ENCODE measurements around the gene RHEBL1.

The RHEBL1 gene

DNA sequence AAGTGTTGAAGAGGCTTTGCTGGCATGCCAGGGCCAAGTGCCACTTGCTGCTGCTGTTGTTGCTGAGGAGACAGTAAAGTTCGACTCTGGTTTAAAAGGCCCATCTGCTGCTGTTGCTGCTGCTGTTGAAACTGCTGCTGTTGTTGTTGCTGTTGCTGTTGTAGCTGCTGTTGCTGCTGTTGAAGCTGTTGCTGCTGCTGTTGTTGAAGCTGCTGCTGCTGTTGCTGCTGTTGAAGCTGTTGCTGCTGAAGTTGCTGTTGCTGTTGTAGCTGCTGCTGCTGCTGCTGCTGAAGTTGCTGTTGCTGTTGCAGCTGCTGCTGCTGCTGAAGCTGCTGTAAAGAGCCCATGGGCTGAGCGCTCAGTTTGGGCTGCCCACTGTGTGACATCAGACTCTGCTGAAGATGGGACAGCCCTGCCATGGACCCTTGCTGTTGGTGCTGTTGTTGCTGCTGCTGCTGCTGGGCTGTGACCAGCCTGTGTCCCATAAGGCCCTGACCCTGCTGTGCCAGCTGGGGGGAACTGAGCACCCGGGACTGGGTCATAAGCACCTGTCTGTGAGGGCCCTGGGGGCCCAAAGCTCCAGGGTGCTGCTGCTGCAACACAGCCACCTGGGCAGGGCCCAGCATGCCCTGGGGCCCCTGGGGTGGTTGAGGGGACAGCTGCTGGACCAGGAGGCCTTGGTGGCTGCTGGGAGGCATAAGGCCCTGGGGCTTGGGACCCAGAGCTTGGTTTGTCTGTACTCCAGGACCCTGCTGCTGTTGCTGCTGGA lies 36.9 kb downstream of the RHEBL1 start:
- Histone ChIP-seq H2AFZ (ENCODE audit: low read length) (no peak overlapping the region), H2BK5ac (ENCODE audit: low read length) (no peak overlapping the region), H4K91ac (ENCODE audit: low read depth, low read length, poor library complexity) (no peak overlapping the region), H2BK12ac (ENCODE audit: low read length) (no peak overlapping the region), H3K4me3 (ENCODE audit: low read length in 2 of 2) (no peak overlapping the region), H3K4me2 (ENCODE audit: insufficient read depth, low read length, poor library complexity, severe bottlenecking) (no peak overlapping the region), H3K18ac (ENCODE audit: low read length) (no peak overlapping the region), H3K27me3 (ENCODE audit: control insufficient read depth in 3 of 3, insufficient read depth in 3 of 3, low read depth in 1 of 3, low read length in 3 of 3) (no peaks in the 10 kb centered on the region), H3K4me1 (ENCODE audit: control insufficient read depth in 2 of 2, insufficient read depth in 1 of 2, low read depth in 1 of 2, low read length in 2 of 2) (no peaks in the 10 kb centered on the region), H3K4ac (ENCODE audit: low read length) (no peak overlapping the region), H3K14ac (ENCODE audit: low read length) (no peak overlapping the region), H3K27ac (replicated peaks; ENCODE audit: low read length) (no peak overlapping the region), H4K8ac (ENCODE audit: low read depth, low read length) (no peak overlapping the region), H3K23ac (ENCODE audit: low read depth, low read length, poor library complexity) (no peak overlapping the region), H3K9ac (ENCODE audit: low read depth, low read length, poor library complexity) (no peak overlapping the region), H2BK120ac (ENCODE audit: low read depth, low read length) (no peak overlapping the region), H3K9me3 (replicated peaks in 1 of 2; ENCODE audit: control insufficient read depth in 2 of 2, insufficient read depth in 1 of 2, low read depth in 1 of 2, low read length in 2 of 2) (no peaks in the 10 kb centered on the region), H2BK15ac (ENCODE audit: low read length) (no peak overlapping the region), H3K36me3 (replicated peaks in 1 of 2; ENCODE audit: control insufficient read depth in 2 of 2, insufficient read depth in 2 of 2, low read length in 2 of 2) (peaks cover 76 to 98% of the 10 kb centered on the region in 2 donors), H2AK5ac (ENCODE audit: low read depth, low read length) (no peak overlapping the region), H3K79me1 (ENCODE audit: low read depth, low read length) (peaks cover 16% of the 10 kb centered on the region)
- no CpG with 5 or more reads among the region's 3 CpGs for WGBS, 2 donors (ENCODE audit: extremely low coverage in 2 of 2, insufficient read length in 2 of 2, insufficient replicate concordance in 1 of 2)
- no peak for DNase-seq (ENCODE audit: low spot score)

DNA sequence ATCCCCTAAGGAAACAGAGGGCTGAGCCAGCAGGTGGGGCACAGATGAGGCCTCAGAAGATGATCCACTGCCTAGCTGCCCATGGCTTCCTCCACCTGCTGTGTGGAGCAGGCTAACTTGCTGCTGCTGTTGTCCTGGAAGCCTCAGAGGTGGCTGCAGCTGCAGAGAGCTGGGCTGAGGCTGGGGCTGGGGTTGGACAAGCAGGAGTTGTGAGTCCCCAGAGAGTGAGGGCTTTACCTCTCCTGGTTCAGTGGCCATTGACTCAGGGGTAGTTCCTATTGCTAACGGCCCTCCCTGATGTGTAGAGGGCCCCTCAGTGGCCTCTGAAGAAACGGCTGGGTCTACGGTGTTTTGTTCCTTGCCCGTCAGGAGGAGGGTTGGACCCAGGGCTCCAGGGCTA lies 37.5 kb downstream of the RHEBL1 start:
- Histone ChIP-seq H2AFZ (ENCODE audit: low read length) (no peak overlapping the region), H3K4me2 (ENCODE audit: insufficient read depth, low read length, poor library complexity, severe bottlenecking) (no peak overlapping the region), H3K27me3 (ENCODE audit: control insufficient read depth in 3 of 3, insufficient read depth in 3 of 3, low read depth in 1 of 3, low read length in 3 of 3) (no peaks in the 10 kb centered on the region), H3K9ac (ENCODE audit: low read depth, low read length, poor library complexity) (no peak overlapping the region), H2BK15ac (ENCODE audit: low read length) (no peak overlapping the region), H3K4me3 (ENCODE audit: low read length in 2 of 2) (no peak overlapping the region), H3K27ac (replicated peaks; ENCODE audit: low read length) (no peak overlapping the region), H2BK5ac (ENCODE audit: low read length) (no peak overlapping the region), H4K91ac (ENCODE audit: low read depth, low read length, poor library complexity) (no peak overlapping the region), H2AK5ac (ENCODE audit: low read depth, low read length) (no peak overlapping the region), H4K8ac (ENCODE audit: low read depth, low read length) (no peak overlapping the region), H3K23ac (ENCODE audit: low read depth, low read length, poor library complexity) (no peak overlapping the region), H3K4me1 (ENCODE audit: control insufficient read depth in 2 of 2, insufficient read depth in 1 of 2, low read depth in 1 of 2, low read length in 2 of 2) (no peaks in the 10 kb centered on the region), H3K79me1 (ENCODE audit: low read depth, low read length) (peaks cover 11% of the 10 kb centered on the region), H3K9me3 (replicated peaks in 1 of 2; ENCODE audit: control insufficient read depth in 2 of 2, insufficient read depth in 1 of 2, low read depth in 1 of 2, low read length in 2 of 2) (no peaks in the 10 kb centered on the region), H3K14ac (ENCODE audit: low read length) (no peak overlapping the region), H2BK120ac (ENCODE audit: low read depth, low read length) (no peak overlapping the region), H3K4ac (ENCODE audit: low read length) (no peak overlapping the region), H2BK12ac (ENCODE audit: low read length) (no peak overlapping the region), H3K36me3 (replicated peaks in 1 of 2; ENCODE audit: control insufficient read depth in 2 of 2, insufficient read depth in 2 of 2, low read length in 2 of 2) (peaks cover 74 to 98% of the 10 kb centered on the region in 2 donors), H3K18ac (ENCODE audit: low read length) (no peak overlapping the region)
- no peak for DNase-seq (ENCODE audit: low spot score)
- WGBS, 2 donors (ENCODE audit: extremely low coverage in 2 of 2, insufficient read length in 2 of 2, insufficient replicate concordance in 1 of 2), result no CpG with 5 or more reads among the region's 4 CpGs

DNA sequence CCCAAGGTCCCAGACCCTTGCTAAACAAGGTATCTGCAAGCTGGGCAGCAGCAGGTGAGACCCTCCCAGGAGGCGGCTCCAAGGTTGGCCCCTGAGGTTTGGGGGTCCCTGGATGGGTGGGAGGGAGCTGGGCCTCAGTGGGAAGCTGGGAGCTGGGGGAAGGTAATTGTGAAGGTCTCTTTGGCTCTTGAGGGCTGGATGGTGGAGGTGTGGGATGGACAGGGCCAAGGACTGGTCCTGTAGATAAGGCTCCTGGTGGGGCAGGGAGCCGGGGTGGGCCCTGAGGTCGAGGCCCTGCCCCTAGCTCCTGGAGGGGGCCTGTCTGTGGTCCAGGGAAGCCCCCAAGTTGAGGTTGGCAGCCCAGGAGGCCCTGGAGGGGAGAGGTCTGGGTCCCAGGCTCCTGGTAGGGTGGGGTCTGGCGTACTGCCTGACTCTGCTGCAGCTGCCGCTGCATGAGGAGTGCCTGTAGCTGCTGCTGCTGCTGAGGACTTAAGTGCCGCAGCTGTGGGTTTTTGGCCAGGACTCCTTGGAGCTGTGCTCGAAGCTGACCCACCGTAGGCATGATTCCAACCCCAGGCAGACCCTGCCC lies 38.1 kb downstream of the RHEBL1 start:
- H2BK12ac ChIP-seq (ENCODE audit: low read length), result no peak overlapping the region
- no peak overlapping the region for H3K9ac ChIP-seq (ENCODE audit: low read depth, low read length, poor library complexity)
- no peak overlapping the region for H2AFZ ChIP-seq (ENCODE audit: low read length)
- H2BK120ac ChIP-seq (ENCODE audit: low read depth, low read length), result no peak overlapping the region
- H3K14ac ChIP-seq (ENCODE audit: low read length), result peak overlapping the region; percentile 5
- no peak for DNase-seq (ENCODE audit: low spot score)
- H2BK5ac ChIP-seq (ENCODE audit: low read length), result no peak overlapping the region
- no peaks in the 10 kb centered on the region for H3K4me1 ChIP-seq (ENCODE audit: control insufficient read depth in 2 of 2, insufficient read depth in 1 of 2, low read depth in 1 of 2, low read length in 2 of 2)
- H3K23ac ChIP-seq (ENCODE audit: low read depth, low read length, poor library complexity), result no peak overlapping the region
- H3K9me3 ChIP-seq (replicated peaks in 1 of 2; ENCODE audit: control insufficient read depth in 2 of 2, insufficient read depth in 1 of 2, low read depth in 1 of 2, low read length in 2 of 2), result no peaks in the 10 kb centered on the region
- no peak overlapping the region for H3K4ac ChIP-seq (ENCODE audit: low read length)
- no peak overlapping the region for H3K18ac ChIP-seq (ENCODE audit: low read length)
- H4K91ac ChIP-seq (ENCODE audit: low read depth, low read length, poor library complexity), result no peak overlapping the region
- peaks cover 7% of the 10 kb centered on the region for H3K79me1 ChIP-seq (ENCODE audit: low read depth, low read length)
- peaks cover 70 to 98% of the 10 kb centered on the region in 2 donors for H3K36me3 ChIP-seq (replicated peaks in 1 of 2; ENCODE audit: control insufficient read depth in 2 of 2, insufficient read depth in 2 of 2, low read length in 2 of 2)
- H3K4me2 ChIP-seq (ENCODE audit: insufficient read depth, low read length, poor library complexity, severe bottlenecking), result no peak overlapping the region
- H3K27me3 ChIP-seq (ENCODE audit: control insufficient read depth in 3 of 3, insufficient read depth in 3 of 3, low read depth in 1 of 3, low read length in 3 of 3), result no peaks in the 10 kb centered on the region
- H4K8ac ChIP-seq (ENCODE audit: low read depth, low read length), result no peak overlapping the region
- WGBS, 2 donors (ENCODE audit: extremely low coverage in 2 of 2, insufficient read length in 2 of 2, insufficient replicate concordance in 1 of 2), result no CpG with 5 or more reads among the region's 8 CpGs
- no peak overlapping the region for H2AK5ac ChIP-seq (ENCODE audit: low read depth, low read length)
- H3K27ac ChIP-seq (replicated peaks; ENCODE audit: low read length), result no peak overlapping the region
- H3K4me3 ChIP-seq (ENCODE audit: low read length in 2 of 2), result no peak overlapping the region
- H2BK15ac ChIP-seq (ENCODE audit: low read length), result no peak overlapping the region

GRCh38 chr12:49030714-49031572 lies 38.8 kb downstream of the RHEBL1 start:
- Histone ChIP-seq H3K14ac (ENCODE audit: low read length) (peak overlapping the region; percentile 5), H2BK15ac (ENCODE audit: low read length) (no peak overlapping the region), H4K8ac (ENCODE audit: low read depth, low read length) (no peak overlapping the region), H3K27ac (replicated peaks; ENCODE audit: low read length) (no peak overlapping the region), H2BK12ac (ENCODE audit: low read length) (no peak overlapping the region), H3K27me3 (ENCODE audit: control insufficient read depth in 3 of 3, insufficient read depth in 3 of 3, low read depth in 1 of 3, low read length in 3 of 3) (no peaks in the 10 kb centered on the region), H3K9me3 (replicated peaks in 1 of 2; ENCODE audit: control insufficient read depth in 2 of 2, insufficient read depth in 1 of 2, low read depth in 1 of 2, low read length in 2 of 2) (no peaks in the 10 kb centered on the region), H2BK120ac (ENCODE audit: low read depth, low read length) (no peak overlapping the region), H3K36me3 (replicated peaks in 1 of 2; ENCODE audit: control insufficient read depth in 2 of 2, insufficient read depth in 2 of 2, low read length in 2 of 2) (peaks cover 77 to 99% of the 10 kb centered on the region in 2 donors), H3K23ac (ENCODE audit: low read depth, low read length, poor library complexity) (no peak overlapping the region), H3K4me1 (ENCODE audit: control insufficient read depth in 2 of 2, insufficient read depth in 1 of 2, low read depth in 1 of 2, low read length in 2 of 2) (no peaks in the 10 kb centered on the region), H4K91ac (ENCODE audit: low read depth, low read length, poor library complexity) (no peak overlapping the region), H3K18ac (ENCODE audit: low read length) (no peak overlapping the region), H3K4me2 (ENCODE audit: insufficient read depth, low read length, poor library complexity, severe bottlenecking) (no peak overlapping the region), H2AFZ (ENCODE audit: low read length) (no peak overlapping the region), H2AK5ac (ENCODE audit: low read depth, low read length) (no peak overlapping the region), H2BK5ac (ENCODE audit: low read length) (no peak overlapping the region), H3K79me1 (ENCODE audit: low read depth, low read length) (peaks cover 7% of the 10 kb centered on the region), H3K4ac (ENCODE audit: low read length) (no peak overlapping the region), H3K9ac (ENCODE audit: low read depth, low read length, poor library complexity) (no peak overlapping the region), H3K4me3 (ENCODE audit: low read length in 2 of 2) (no peak overlapping the region)
- no CpG with 5 or more reads among the region's 19 CpGs for WGBS, 2 donors (ENCODE audit: extremely low coverage in 2 of 2, insufficient read length in 2 of 2, insufficient replicate concordance in 1 of 2)
- no peak for DNase-seq (ENCODE audit: low spot score)
